H1 (cell line): ENCODE data around the gene INF2. TPM values are rescaled to one million over a fixed set of nuclear protein-coding genes. Genes with fewer than 3 reads are reported as not detected.

ENCODE experiments used
- CTCF ChIA-PET: fragments of 300-600 bp; sonication (Branson Sonifier 250); formaldehyde crosslinking; loops from one replicate; lab custom pipeline; 2021; ENCODE audit not compliant: partially characterized antibody; lab: Charles Lee
- POLR2A ChIA-PET: fragments of 300-600 bp; sonication (Branson Sonifier 250); formaldehyde crosslinking; loops from one replicate; lab custom pipeline; 2021; ENCODE audit warnings: inconsistent platforms; ENCODE audit not compliant: partially characterized antibody; lab: Charles Lee
- DNase-seq, 2 experiments: peaks; one replicate each; pipeline versions ENCODE4 v3.0.0 to v3.0.0-alpha.2; 2010 to 2022; ENCODE audit warnings: low spot score in 2 of 2, low read depth in 1 of 2, mixed read lengths in 1 of 2
- FAIRE-seq: peaks from 2 replicates; lab custom pipeline; 2011; peaks lifted over from hg19 to GRCh38; lab: Jason Lieb, UNC
- H2AFZ ChIP-seq: 2 replicates; pipeline ENCODE4 v1.8.1; 2012; ENCODE audit warnings: low read length, inconsistent platforms
- H2AK5ac ChIP-seq: 2 replicates; pipeline ENCODE4 v1.6.1; 2013; ENCODE audit warnings: low read depth, low read length
- H2BK120ac ChIP-seq: replicated peaks from 2 replicates; pipeline ENCODE3; 2013; ENCODE audit warnings: low read depth, low read length, inconsistent platforms
- H2BK12ac ChIP-seq: 2 replicates; pipeline ENCODE4 v1.6.1; 2013; ENCODE audit warnings: low read depth, low read length
- H2BK15ac ChIP-seq: 2 replicates; pipeline ENCODE4 v1.6.1; 2013; ENCODE audit warnings: low read length
- H2BK20ac ChIP-seq: 2 replicates; pipeline ENCODE4 v1.6.1; 2013; ENCODE audit warnings: low read length
- H2BK5ac ChIP-seq: 2 replicates; pipeline ENCODE4 v1.6.1; 2013; ENCODE audit warnings: low read depth, low read length
- H3K14ac ChIP-seq: 2 replicates; pipeline ENCODE4 v1.6.1; 2013; ENCODE audit warnings: inconsistent platforms; ENCODE audit not compliant: insufficient read length
- H3K18ac ChIP-seq: 2 replicates; pipeline ENCODE4 v1.6.1; 2013; ENCODE audit warnings: low read length; ENCODE audit errors: extremely low read depth
- H3K23ac ChIP-seq: 2 replicates; pipeline ENCODE4 v1.6.1; 2013; ENCODE audit warnings: inconsistent platforms; ENCODE audit not compliant: insufficient read length
- H3K23me2 ChIP-seq: 2 replicates; pipeline ENCODE4 v1.6.1; 2013; ENCODE audit warnings: low read depth, low read length
- H3K27ac ChIP-seq: 2 replicates; pipeline ENCODE4 v1.6.1; 2011; ENCODE audit warnings: low read depth, low read length, inconsistent platforms
- H3K27me3 ChIP-seq, 4 experiments: replicated peaks in 1 of 4; 1 replicate in 1 of 4; 2 replicates in 3 of 4; pipeline versions ENCODE4 v1.6.1 to v1.8.1; 2011 to 2013; ENCODE audit warnings: low read length in 3 of 4, mild to moderate bottlenecking in 3 of 4, inconsistent platforms in 2 of 4, mixed read lengths in 2 of 4, moderate library complexity in 1 of 4; ENCODE audit not compliant: control insufficient read depth in 3 of 4, insufficient read depth in 3 of 4; ENCODE audit errors: extremely low read depth in 1 of 4
- H3K36me3 ChIP-seq, 4 experiments: 2 replicates each; pipeline versions ENCODE4 v1.6.1 to v1.8.1; 2011 to 2013; ENCODE audit warnings: mild to moderate bottlenecking in 4 of 4, low read length in 3 of 4, moderate library complexity in 2 of 4, control low read depth in 1 of 4, inconsistent platforms in 1 of 4; ENCODE audit not compliant: insufficient read depth in 4 of 4, control insufficient read depth in 2 of 4
- H3K4ac ChIP-seq: replicated peaks from 2 replicates; pipeline ENCODE3; 2013; ENCODE audit warnings: low read length, low read depth, mixed read lengths, inconsistent platforms; ENCODE audit not compliant: insufficient read length
- H3K4me1 ChIP-seq, 4 experiments: replicated peaks in 1 of 4; 1 replicate in 1 of 4; 2 replicates in 3 of 4; pipeline versions ENCODE4 v1.6.1 to v1.8.1; 2011 to 2013; ENCODE audit warnings: low read length in 3 of 4, inconsistent platforms in 2 of 4, mixed read lengths in 1 of 4; ENCODE audit not compliant: insufficient read depth in 4 of 4, control insufficient read depth in 3 of 4
- H3K4me2 ChIP-seq, 2 experiments: 2 replicates each; pipeline versions ENCODE4 v1.6.1 to v1.8.1; 2011 to 2013; ENCODE audit warnings: low read depth in 2 of 2, low read length in 2 of 2, control low read depth in 1 of 2, inconsistent platforms in 1 of 2, mild to moderate bottlenecking in 1 of 2; ENCODE audit not compliant: insufficient read depth in 1 of 2
- H3K4me3 ChIP-seq, 4 experiments: fragments of 200-600, 300-600 bp in 1 of 4; sonication (generic), shearing (Covaris generic), sonication (Bioruptor Twin) in 1 of 4; 2 replicates each; pipeline versions ENCODE4 v1.5.1 to v1.8.1; 2011 to 2016; ENCODE audit warnings: low read length in 4 of 4, low read depth in 3 of 4, control low read depth in 2 of 4, inconsistent platforms in 2 of 4, mild to moderate bottlenecking in 2 of 4, mixed read lengths in 1 of 4, moderate library complexity in 1 of 4; ENCODE audit not compliant: insufficient read depth in 2 of 4; ENCODE audit errors: extremely low read depth in 1 of 4
- H3K56ac ChIP-seq: replicated peaks from 2 replicates; pipeline ENCODE3; 2013; ENCODE audit warnings: low read depth, mild to moderate bottlenecking, mixed read lengths, low read length, inconsistent platforms; ENCODE audit not compliant: insufficient read length
- H3K79me1 ChIP-seq: 2 replicates; pipeline ENCODE4 v1.6.1; 2013; ENCODE audit warnings: low read depth, low read length, control low read depth
- H3K79me2 ChIP-seq, 2 experiments: 2 replicates each; pipeline versions ENCODE4 v1.6.1 to v1.8.1; 2012 to 2013; ENCODE audit warnings: low read length in 2 of 2, mild to moderate bottlenecking in 2 of 2, inconsistent platforms in 1 of 2; ENCODE audit not compliant: insufficient read depth in 2 of 2, control insufficient read depth in 1 of 2
- H3K9ac ChIP-seq, 4 experiments: replicated peaks in 1 of 4; 1 replicate in 1 of 4; 2 replicates in 3 of 4; pipeline versions ENCODE4 v1.6.1 to v1.8.1; 2011 to 2013; ENCODE audit warnings: low read depth in 3 of 4, low read length in 3 of 4, control low read depth in 2 of 4, mild to moderate bottlenecking in 2 of 4, moderate library complexity in 2 of 4, inconsistent platforms in 1 of 4; ENCODE audit errors: extremely low read depth in 1 of 4
- H3K9me3 ChIP-seq, 2 experiments: 2 replicates each; pipeline versions ENCODE4 v1.6.1 to v1.8.1; 2012 to 2013; ENCODE audit warnings: mild to moderate bottlenecking in 2 of 2, moderate library complexity in 2 of 2, control low read depth in 1 of 2, inconsistent platforms in 1 of 2, low read depth in 1 of 2, low read length in 1 of 2, mixed read lengths in 1 of 2; ENCODE audit not compliant: insufficient read depth in 2 of 2
- H4K20me1 ChIP-seq, 2 experiments: replicated peaks in 1 of 2; 2 replicates each; pipeline versions ENCODE3 to v1.8.1; 2011 to 2013; ENCODE audit warnings: inconsistent platforms in 2 of 2, low read length in 2 of 2, mild to moderate bottlenecking in 1 of 2; ENCODE audit not compliant: insufficient read depth in 2 of 2, control insufficient read depth in 1 of 2
- H4K5ac ChIP-seq: 2 replicates; pipeline ENCODE4 v1.6.1; 2013; ENCODE audit warnings: low read length, low read depth, mixed read lengths, inconsistent platforms; ENCODE audit not compliant: insufficient read length
- H4K8ac ChIP-seq: 2 replicates; pipeline ENCODE4 v1.8.0; 2013; ENCODE audit warnings: mild to moderate bottlenecking, moderate library complexity, low read length, inconsistent platforms; ENCODE audit not compliant: insufficient read depth; ENCODE audit errors: extremely low read depth
- H4K91ac ChIP-seq: replicated peaks from 2 replicates; pipeline ENCODE3; 2013; ENCODE audit warnings: low read length, mixed read lengths, inconsistent platforms; ENCODE audit not compliant: insufficient read length
- GABPA ChIP-seq: IDR thresholded peaks from 2 replicates; pipeline ENCODE4 v1.6.1; 2011; ENCODE audit warnings: mild to moderate bottlenecking, low read length, moderate library complexity, borderline replicate concordance; ENCODE audit not compliant: insufficient read depth
- KDM4A ChIP-seq: IDR thresholded peaks from one replicate; pipeline ENCODE4 v1.7.1; 2012; ENCODE audit warnings: low read depth, mild to moderate bottlenecking, moderate library complexity, low read length, inconsistent platforms; ENCODE audit not compliant: severe bottlenecking
- WGBS, 2 experiments: shearing (Covaris generic) in 1 of 2; methylation state at CpG; one replicate each; pipeline versions ENCODE4 v1.1.6 to v1.1.7; 2013 to 2015; ENCODE audit warnings: low lambda C conversion rate in 2 of 2, mixed read lengths in 2 of 2, inconsistent platforms in 1 of 2, low coverage in 1 of 2, missing lambda C conversion rate in 1 of 2; ENCODE audit not compliant: insufficient replicate concordance in 2 of 2, insufficient coverage in 1 of 2, insufficient read length in 1 of 2; ENCODE audit errors: extremely low coverage in 1 of 2, missing lambda C conversion rate in 1 of 2; 5-methylcytosine and 5-hydroxymethylcytosine counted together
- polyA plus RNA-seq, 7 experiments: library from polyadenylated mRNA; depleted of rRNA in 3 of 7; stranded (reverse) in 5 of 7; unstranded in 2 of 7; fragments of >200 nt in 5 of 7; fragments of 200-250 nt in 2 of 7; gene quantifications; 1 replicate in 5 of 7; 2 replicates in 1 of 7; 4 replicates in 1 of 7; pipeline versions ENCODE4 v1.2.1 to v1.2.3, GENCODE V29; 2011 to 2013; ENCODE audit warnings: missing spikeins in 2 of 7, mixed read lengths in 2 of 7
- total RNA-seq: library from RNA; stranded (reverse); fragmentation: NEBNext Ultra II Directional; extraction: Animal tissue kit (Norgen Biotek cat#: 25700); gene quantifications from 2 replicates; pipeline ENCODE4 v1.2.1, GENCODE V29; 2021

INF2 gene
- total and polyA plus RNA-seq, 2 of the 8 experiments (the other 6 are each of a cell fraction or from before 2014, with no cell fraction given): 29.1 to 59.5 TPM

GRCh38 chr14:104689881-104690711 is 678 bp downstream of the INF2 start:
- Histone ChIP-seq H3K18ac (peak overlapping the region; percentile 78), H3K14ac (no peak overlapping the region), H4K5ac (peak overlapping the region; percentile 58), H4K91ac (peak overlapping the region; percentile 65), H3K4ac (peak overlapping the region; percentile 69), H2BK15ac (no peak overlapping the region), H3K4me2 (peak overlapping the region; percentile 79 to 93), H3K4me1 (peaks cover 0 to 43% (median 34%) of the 10 kb centered on the region in 4 experiments; a peak in 6 of 7 replicates), H4K20me1 (peaks cover 3 to 37% of the 10 kb centered on the region in 2 experiments), H3K27me3 (no peaks in the 10 kb centered on the region; a peak in 1 of 7 replicates), H3K23ac (no peak overlapping the region), H3K79me2 (peaks cover 0 to 31% of the 10 kb centered on the region in 2 experiments; a peak in 2 of 4 replicates), H3K9me3 (no peaks in the 10 kb centered on the region), H2AFZ (no peak overlapping the region; the same call in 1 of the 2 replicates), H2BK5ac (no peak overlapping the region; the same call in 1 of the 2 replicates), H3K27ac (no peak overlapping the region; the same call in 1 of the 2 replicates), H3K56ac (peak overlapping the region; percentile 77), H2AK5ac (0 out of 2 replicates have a peak overlapping the region, but pooled peaks have one; percentile 65), H2BK120ac (no peak overlapping the region), H3K9ac (peak overlapping the region; percentile 34 to 69 (median 47); a peak in 4 of 7 replicates), H3K79me1 (peaks cover 16% of the 10 kb centered on the region), H2BK20ac (no peak overlapping the region), H2BK12ac (peak overlapping the region; percentile 27; the same call in 1 of the 2 replicates), H3K36me3 (no peaks in the 10 kb centered on the region; a peak in 1 of 8 replicates), H4K8ac (peak overlapping the region; percentile 85), H3K4me3 (peak overlapping the region; percentile 54 to 92 (median 70)), H3K23me2 (peaks cover 18% of the 10 kb centered on the region; the same call in 1 of the 2 replicates)
- WGBS, 2 experiments: 23% methylated on average over 38 of the region's 50 CpGs; no CpG with 5 or more reads in 1 of the 2 experiments
- FAIRE-seq (no peak), DNase-seq (no peak)
- ChIA-PET POLR2A (interaction anchor here (0.8 to 3.8 kb wide), 7 partner anchors 8 to 153 kb away, joined by 3 to 28 read pairs (median 3); no protein-coding TSS in a partner anchor), CTCF (interaction anchor here (1.0 to 1.8 kb wide), 5 partner anchors 9 to 35 kb away, joined by 3 to 8 read pairs (median 4); partner anchors contain the start of gene ADSS1)
- TF ChIP-seq KDM4A (peak; percentile 38), GABPA (peak; percentile 23; the same call in 1 of the 2 replicates)
